Mucosa of descending colon (tissue), 3 donors: ENCODE results near the gene TTC29. TPM values are rescaled to one million over a fixed set of nuclear protein-coding genes. Genes with fewer than 3 reads are reported as not detected.

Source experiments
- ATAC-seq: fragments of 200-7000 bp; cut with Tn5 transposase; one replicate; pipeline ENCODE4 v1.9.1; 2020; ENCODE audit warnings: mild to moderate bottlenecking, moderate library complexity
- DNase-seq, 3 donors: peaks; one replicate each; pipeline ENCODE4 v3.0.0-alpha.2; 2020
- H3K36me3 ChIP-seq: fragments of 200-600 bp; one replicate; pipeline ENCODE4 v1.8.0; 2021; ENCODE audit warnings: low read depth, mild to moderate bottlenecking
- H3K4me1 ChIP-seq: fragments of 200-600 bp; one replicate; pipeline ENCODE4 v1.8.0; 2021; ENCODE audit warnings: low read depth, mild to moderate bottlenecking
- H3K4me3 ChIP-seq: fragments of 200-600 bp; one replicate; pipeline ENCODE4 v1.8.0; 2021; ENCODE audit warnings: mild to moderate bottlenecking
- H3K9me3 ChIP-seq: fragments of 200-600 bp; one replicate; pipeline ENCODE4 v1.8.0; 2021; ENCODE audit warnings: mild to moderate bottlenecking
- intact Hi-C, 2 donors: fragments of 100-400 bp; cut with DNase I in 1 of 2; cut with micrococcal nuclease in 1 of 2; formaldehyde crosslinking; loops; one replicate each; pipeline versions ENCODE4 v1.11.0 to v1.11.1; 2022; cut with DNase I, micrococcal nuclease
- total RNA-seq, 3 donors: library from RNA; stranded (reverse); fragmentation: NEBNext Ultra II Directional in 2 of 3; extraction: Animal tissue kit (Norgen Biotek cat#: 25700) in 2 of 3; gene quantifications; one replicate each; pipeline versions ENCODE4 v1.2.1 to v1.2.4, GENCODE V29; 2021 to 2023
- TF ChIP-seq, protein P1 (sequence below): fragments of 200-600 bp; IDR thresholded peaks from one replicate; pipeline ENCODE4 v1.8.0; 2022; ENCODE audit warnings: antibody characterized with exemption, mild to moderate bottlenecking
- donor health status: DM: no; HTN: no; CAD: no; lungs with moderate emphysema.
- donor health status: DM: no; HTN: no; CAD: no.
- donor health status: DM: no; HTN: yes; CAD: no.

TTC29 gene
- total RNA-seq, 3 donors from 2014 or later, result not detected

DNA sequence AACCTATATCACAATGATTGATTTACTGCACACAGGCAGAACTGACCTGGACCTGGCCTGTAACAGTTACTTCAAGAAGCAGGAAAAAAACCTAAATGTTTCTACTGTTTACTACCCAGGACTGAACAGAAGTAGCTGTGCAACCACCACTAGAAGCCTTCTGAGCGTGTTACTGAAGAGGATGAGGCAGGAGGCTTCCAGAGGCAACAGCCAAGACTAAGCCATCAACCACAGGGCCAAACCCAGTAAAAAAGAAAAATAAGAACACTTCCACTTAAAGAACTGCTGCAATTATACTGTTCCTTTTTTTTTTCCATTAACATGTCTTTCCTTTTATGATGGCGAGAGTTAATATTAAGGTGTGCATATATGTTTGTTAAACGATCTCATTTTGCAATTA is 29.4 kb upstream of the TTC29 start:
- no peaks in the 10 kb centered on the region for H3K4me1 ChIP-seq
- H3K4me3 ChIP-seq, result no peak overlapping the region
- TF ChIP-seq, protein P1, sequence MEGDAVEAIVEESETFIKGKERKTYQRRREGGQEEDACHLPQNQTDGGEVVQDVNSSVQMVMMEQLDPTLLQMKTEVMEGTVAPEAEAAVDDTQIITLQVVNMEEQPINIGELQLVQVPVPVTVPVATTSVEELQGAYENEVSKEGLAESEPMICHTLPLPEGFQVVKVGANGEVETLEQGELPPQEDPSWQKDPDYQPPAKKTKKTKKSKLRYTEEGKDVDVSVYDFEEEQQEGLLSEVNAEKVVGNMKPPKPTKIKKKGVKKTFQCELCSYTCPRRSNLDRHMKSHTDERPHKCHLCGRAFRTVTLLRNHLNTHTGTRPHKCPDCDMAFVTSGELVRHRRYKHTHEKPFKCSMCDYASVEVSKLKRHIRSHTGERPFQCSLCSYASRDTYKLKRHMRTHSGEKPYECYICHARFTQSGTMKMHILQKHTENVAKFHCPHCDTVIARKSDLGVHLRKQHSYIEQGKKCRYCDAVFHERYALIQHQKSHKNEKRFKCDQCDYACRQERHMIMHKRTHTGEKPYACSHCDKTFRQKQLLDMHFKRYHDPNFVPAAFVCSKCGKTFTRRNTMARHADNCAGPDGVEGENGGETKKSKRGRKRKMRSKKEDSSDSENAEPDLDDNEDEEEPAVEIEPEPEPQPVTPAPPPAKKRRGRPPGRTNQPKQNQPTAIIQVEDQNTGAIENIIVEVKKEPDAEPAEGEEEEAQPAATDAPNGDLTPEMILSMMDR, result no peak
- ATAC-seq (no peak), DNase-seq (no peak)
- H3K9me3 ChIP-seq, result no peaks in the 10 kb centered on the region
- intact Hi-C loops, result no loop called here
- no peaks in the 10 kb centered on the region for H3K36me3 ChIP-seq

DNA sequence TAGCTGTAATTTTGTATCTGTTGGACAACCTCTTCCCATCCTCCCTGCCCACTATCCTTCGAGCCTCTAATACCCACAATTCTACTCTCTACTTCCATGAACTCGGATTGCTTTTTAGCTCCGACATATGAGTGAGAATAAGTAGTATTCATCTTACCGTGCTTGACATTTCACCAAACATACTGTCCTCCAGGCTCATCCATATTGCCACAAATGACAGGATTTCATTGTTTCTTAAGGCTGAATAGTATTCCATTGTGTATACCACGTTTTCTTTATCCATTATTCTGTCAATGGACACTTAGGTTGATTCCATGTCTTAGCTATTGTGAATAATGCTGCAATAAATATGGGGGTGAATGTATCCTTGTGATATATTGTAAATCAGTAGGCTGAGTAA is 26.4 kb upstream of the TTC29 start:
- Histone ChIP-seq H3K36me3 (no peaks in the 10 kb centered on the region), H3K4me3 (no peak overlapping the region), H3K4me1 (no peaks in the 10 kb centered on the region), H3K9me3 (no peaks in the 10 kb centered on the region)
- ATAC-seq, result no peak
- intact Hi-C loops, result no loop called here
- TF ChIP-seq, protein P1, result no peak
- DNase-seq, result no peak

DNA sequence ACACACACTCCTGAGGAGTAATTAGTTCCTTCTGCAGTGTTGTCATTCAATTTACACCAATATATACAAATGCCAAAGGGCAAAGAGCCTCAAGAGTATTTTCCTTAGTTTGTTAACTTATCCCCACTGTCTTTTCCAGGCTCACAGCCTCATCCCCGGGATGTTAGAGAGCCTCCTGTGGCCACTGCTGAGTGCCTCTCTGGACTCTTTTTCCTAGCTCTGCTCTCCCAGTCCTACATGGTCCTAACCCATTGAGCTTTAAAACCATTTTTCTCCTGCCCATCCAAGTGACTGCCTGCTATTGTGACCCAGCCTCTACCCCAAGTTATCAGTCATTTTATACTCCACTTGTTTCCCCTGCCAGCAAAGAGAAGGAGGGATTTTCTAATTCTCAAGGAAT is 23.5 kb upstream of the TTC29 start:
- intact Hi-C loops, result no loop called here
- no peak overlapping the region for H3K4me3 ChIP-seq
- H3K4me1 ChIP-seq, result no peaks in the 10 kb centered on the region
- no peaks in the 10 kb centered on the region for H3K36me3 ChIP-seq
- TF ChIP-seq, protein P1, result no peak
- no peak for DNase-seq
- no peak for ATAC-seq
- no peaks in the 10 kb centered on the region for H3K9me3 ChIP-seq

DNA sequence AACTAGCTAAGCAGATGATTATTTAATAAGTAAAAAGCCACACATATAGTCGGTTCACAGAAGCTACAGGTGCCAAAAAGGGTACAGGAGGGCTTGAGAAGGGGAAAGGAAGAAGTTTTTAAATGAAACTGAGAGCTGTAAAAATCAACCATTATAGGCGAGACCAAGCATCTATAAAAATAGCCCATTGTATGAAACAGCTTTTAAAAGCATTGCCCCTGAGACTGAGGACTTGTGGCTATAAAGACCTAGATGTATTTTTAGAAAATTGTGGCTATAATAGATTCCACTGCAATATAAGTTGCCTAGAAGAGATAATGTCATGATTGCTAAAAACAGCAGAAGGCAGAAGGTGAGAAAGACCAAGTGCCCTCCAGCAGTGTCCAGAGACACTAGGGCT is 15.0 kb upstream of the TTC29 start:
- intact Hi-C loops, result no loop called here
- no peak for DNase-seq
- no peak for ATAC-seq

DNA sequence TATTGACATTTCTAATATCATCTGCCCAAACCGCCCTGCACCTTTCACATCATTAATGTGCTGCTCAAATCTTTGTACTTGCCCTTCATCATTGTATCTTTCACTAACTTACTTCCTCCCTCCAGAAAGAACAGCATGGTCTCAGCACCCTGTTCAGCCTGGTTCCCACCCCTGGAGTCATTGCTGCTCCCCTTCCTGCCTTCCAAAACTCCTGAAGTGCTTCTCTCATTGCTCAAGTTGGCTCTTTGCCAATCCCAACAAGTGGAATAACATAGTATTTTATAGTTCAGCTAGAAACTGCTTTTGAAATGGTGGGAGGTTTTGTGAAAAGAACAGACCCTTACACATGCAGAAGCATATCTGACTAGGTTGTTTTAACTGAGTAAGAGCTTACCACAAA is 14.0 kb upstream of the TTC29 start:
- no peak overlapping the region for H3K4me3 ChIP-seq
- TF ChIP-seq, protein P1, result no peak
- intact Hi-C loops, result no loop called here
- H3K9me3 ChIP-seq, result no peaks in the 10 kb centered on the region
- ATAC-seq (no peak), DNase-seq (no peak)
- no peaks in the 10 kb centered on the region for H3K36me3 ChIP-seq
- no peaks in the 10 kb centered on the region for H3K4me1 ChIP-seq

More for the DNA sequence above, 15.0 kb upstream of the TTC29 start:
- H3K4me3 ChIP-seq, result no peak overlapping the region
- TF ChIP-seq, protein P1, result no peak
- no peaks in the 10 kb centered on the region for H3K4me1 ChIP-seq
- no peaks in the 10 kb centered on the region for H3K9me3 ChIP-seq
- H3K36me3 ChIP-seq, result no peaks in the 10 kb centered on the region

DNA sequence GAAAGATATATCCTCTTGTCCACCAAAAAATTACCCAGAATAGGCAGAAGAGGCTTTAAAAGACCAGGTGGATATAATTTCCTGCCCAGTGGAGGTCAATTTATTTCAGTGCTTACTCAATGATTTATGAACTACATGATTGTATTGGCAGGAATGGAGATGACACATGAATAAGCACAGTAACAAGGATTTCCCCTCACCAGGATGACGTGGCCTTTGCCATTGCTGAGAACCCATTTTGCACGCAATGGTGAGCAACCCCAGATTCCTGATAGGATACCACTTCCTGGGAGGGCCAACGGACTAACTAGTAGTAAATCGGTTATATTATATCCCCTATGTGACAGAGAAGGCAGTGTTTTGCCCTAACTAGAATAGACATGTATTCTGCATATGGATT is 11.6 kb upstream of the TTC29 start:
- H3K36me3 ChIP-seq, result no peaks in the 10 kb centered on the region
- ATAC-seq, result no peak
- TF ChIP-seq, protein P1, result no peak

More for the DNA sequence above, 11.6 kb upstream of the TTC29 start:
- intact Hi-C loops, result no loop called here
- no peak for DNase-seq
- Histone ChIP-seq H3K4me3 (no peak overlapping the region), H3K4me1 (no peaks in the 10 kb centered on the region), H3K9me3 (no peaks in the 10 kb centered on the region)
